ENCODE results near the gene GCNA. TPM values are rescaled to one million over a fixed set of nuclear protein-coding genes. Genes with fewer than 3 reads are reported as not detected.

The GCNA gene
- total and polyA plus RNA-seq, 10 of the 15 experiments (the other 5 are each of a cell fraction or from before 2014, with no cell fraction given) = 0.37 to 1.6 (median 0.90) TPM

DNA sequence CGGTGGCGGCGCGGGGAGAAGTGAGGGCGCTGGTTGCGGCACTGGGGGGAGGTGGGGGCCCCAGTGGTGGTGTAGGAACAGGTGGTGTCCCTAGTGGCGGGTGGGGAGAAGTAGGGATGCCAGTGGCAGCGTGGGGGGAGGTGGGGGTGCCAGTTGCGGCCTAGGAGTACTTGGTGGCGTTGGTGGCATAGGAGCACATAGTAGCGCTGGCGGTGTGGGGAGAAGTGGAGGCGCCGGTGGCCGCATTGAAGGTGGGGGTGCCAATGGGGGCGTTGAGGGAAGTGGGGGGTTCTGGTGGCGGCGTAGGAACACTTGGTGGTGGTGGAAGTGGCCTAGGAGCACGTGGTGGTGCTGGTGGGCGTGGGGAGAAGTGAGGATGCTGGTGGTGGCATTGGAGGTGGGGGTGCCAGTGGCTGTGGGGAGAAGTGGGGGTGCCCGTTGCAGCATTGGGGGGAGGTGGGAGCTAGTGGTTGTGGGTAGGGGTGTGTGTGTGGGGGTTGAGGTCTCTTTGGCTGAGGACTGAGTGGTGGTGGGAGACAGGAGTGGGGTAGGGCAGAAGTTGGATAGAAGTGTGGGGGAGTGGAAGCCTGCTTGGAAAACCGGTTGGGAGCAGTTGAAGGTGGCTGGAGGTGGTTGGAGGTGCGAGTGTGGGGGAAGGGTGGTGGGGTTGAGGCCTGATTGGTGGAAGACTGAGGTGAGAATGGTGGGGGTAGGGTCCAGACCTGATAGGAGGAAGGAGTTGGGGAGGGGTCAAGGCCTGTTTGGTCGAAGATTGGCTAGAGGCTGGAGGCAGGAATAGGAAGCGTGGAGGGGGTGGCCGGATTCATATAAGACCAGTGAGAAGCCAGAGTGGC is 1.1 kb downstream of the GCNA start:
- WGBS (ENCODE audit: insufficient coverage, insufficient replicate concordance, low lambda C conversion rate, missing lambda C conversion rate) = 61% methylated on average over 11 of the region's 26 CpGs
- FAIRE-seq (no peak), ATAC-seq (no peak), DNase-seq (ENCODE audit: low read depth, low spot score) (no peak)
- Histone ChIP-seq H3K27ac (ENCODE audit: control insufficient read depth, insufficient read depth) (no peak overlapping the region), H3K9ac (ENCODE audit: control insufficient read depth, insufficient read depth, low read length) (no peak overlapping the region), H3K36me3 (ENCODE audit: control insufficient read depth in 2 of 2, insufficient read depth in 2 of 2, low read length in 1 of 2) (no peaks in the 10 kb centered on the region; a peak in 1 of 4 replicates), H3K4me3 (no peak overlapping the region), H3K4me2 (ENCODE audit: control insufficient read depth, insufficient read depth) (no peak overlapping the region), H3K9me3 (replicated peaks; ENCODE audit: control insufficient read depth, insufficient read depth, low read length) (no peaks in the 10 kb centered on the region), H3K27me3 (replicated peaks in 1 of 2; ENCODE audit: control insufficient read depth in 2 of 2, insufficient read depth in 2 of 2, low read length in 1 of 2) (no peaks in the 10 kb centered on the region), H4K20me1 (ENCODE audit: control insufficient read depth, insufficient read depth) (no peaks in the 10 kb centered on the region), H3K4me1 (ENCODE audit: control insufficient read depth, insufficient read depth, low read length) (no peaks in the 10 kb centered on the region), H2AFZ (ENCODE audit: control insufficient read depth, low read depth, low read length) (no peak overlapping the region), H3K79me2 (ENCODE audit: control insufficient read depth, insufficient read depth, low read length) (no peaks in the 10 kb centered on the region)
- in situ Hi-C loops (cut with MboI) = no loop called here
- intact Hi-C loops (cut with micrococcal nuclease; ENCODE audit: unreplicated experiment) = no loop called here
- RAD21 ChIA-PET (ENCODE audit: unreplicated experiment) = no interaction called here
- SMC1A ChIA-PET (ENCODE audit: uncharacterized antibody, unreplicated experiment) = no interaction called here
- POLR2A ChIA-PET = no interaction called here
- no TSS peak for BruUV-seq (replicated peaks)
- CTCF ChIA-PET = no interaction called here
- TF ChIP-seq MTA3 (IDR thresholded peaks at IDR 0.05; ENCODE audit: borderline replicate concordance, low read length) (no peak), ZNF217 (IDR thresholded peaks at IDR 0.05) (no peak), NR2F1 (conservative IDR thresholded peaks at IDR 0.05) (no peak), FOXM1 (IDR thresholded peaks at IDR 0.05; ENCODE audit: low read depth, low read length) (no peak), NRF1 (conservative IDR thresholded peaks at IDR 0.05; ENCODE audit: low read depth, low read length) (no peak), CHD2 (IDR thresholded peaks at IDR 0.05; ENCODE audit: borderline replicate concordance, low read depth, low read length) (no peak), ZBED1 (IDR thresholded peaks at IDR 0.05; ENCODE audit: borderline replicate concordance) (no peak), NFYA (IDR thresholded peaks at IDR 0.05; ENCODE audit: borderline replicate concordance, low read depth, low read length) (no peak), ESRRA (IDR thresholded peaks at IDR 0.05; ENCODE audit: low read length) (no peak), MYC (IDR thresholded peaks at IDR 0.05; ENCODE audit: insufficient read depth, insufficient read length, insufficient replicate concordance, low read length, severe bottlenecking) (no peak), NBN (IDR thresholded peaks at IDR 0.05) (no peak), JUNB (IDR thresholded peaks at IDR 0.05) (no peak)
- TF ChIP-seq, protein P1, sequence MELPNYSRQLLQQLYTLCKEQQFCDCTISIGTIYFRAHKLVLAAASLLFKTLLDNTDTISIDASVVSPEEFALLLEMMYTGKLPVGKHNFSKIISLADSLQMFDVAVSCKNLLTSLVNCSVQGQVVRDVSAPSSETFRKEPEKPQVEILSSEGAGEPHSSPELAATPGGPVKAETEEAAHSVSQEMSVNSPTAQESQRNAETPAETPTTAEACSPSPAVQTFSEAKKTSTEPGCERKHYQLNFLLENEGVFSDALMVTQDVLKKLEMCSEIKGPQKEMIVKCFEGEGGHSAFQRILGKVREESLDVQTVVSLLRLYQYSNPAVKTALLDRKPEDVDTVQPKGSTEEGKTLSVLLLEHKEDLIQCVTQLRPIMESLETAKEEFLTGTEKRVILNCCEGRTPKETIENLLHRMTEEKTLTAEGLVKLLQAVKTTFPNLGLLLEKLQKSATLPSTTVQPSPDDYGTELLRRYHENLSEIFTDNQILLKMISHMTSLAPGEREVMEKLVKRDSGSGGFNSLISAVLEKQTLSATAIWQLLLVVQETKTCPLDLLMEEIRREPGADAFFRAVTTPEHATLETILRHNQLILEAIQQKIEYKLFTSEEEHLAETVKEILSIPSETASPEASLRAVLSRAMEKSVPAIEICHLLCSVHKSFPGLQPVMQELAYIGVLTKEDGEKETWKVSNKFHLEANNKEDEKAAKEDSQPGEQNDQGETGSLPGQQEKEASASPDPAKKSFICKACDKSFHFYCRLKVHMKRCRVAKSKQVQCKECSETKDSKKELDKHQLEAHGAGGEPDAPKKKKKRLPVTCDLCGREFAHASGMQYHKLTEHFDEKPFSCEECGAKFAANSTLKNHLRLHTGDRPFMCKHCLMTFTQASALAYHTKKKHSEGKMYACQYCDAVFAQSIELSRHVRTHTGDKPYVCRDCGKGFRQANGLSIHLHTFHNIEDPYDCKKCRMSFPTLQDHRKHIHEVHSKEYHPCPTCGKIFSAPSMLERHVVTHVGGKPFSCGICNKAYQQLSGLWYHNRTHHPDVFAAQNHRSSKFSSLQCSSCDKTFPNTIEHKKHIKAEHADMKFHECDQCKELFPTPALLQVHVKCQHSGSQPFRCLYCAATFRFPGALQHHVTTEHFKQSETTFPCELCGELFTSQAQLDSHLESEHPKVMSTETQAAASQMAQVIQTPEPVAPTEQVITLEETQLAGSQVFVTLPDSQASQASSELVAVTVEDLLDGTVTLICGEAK (IDR thresholded peaks at IDR 0.05; ENCODE audit: borderline replicate concordance) = no peak
- TF ChIP-seq, protein P2, sequence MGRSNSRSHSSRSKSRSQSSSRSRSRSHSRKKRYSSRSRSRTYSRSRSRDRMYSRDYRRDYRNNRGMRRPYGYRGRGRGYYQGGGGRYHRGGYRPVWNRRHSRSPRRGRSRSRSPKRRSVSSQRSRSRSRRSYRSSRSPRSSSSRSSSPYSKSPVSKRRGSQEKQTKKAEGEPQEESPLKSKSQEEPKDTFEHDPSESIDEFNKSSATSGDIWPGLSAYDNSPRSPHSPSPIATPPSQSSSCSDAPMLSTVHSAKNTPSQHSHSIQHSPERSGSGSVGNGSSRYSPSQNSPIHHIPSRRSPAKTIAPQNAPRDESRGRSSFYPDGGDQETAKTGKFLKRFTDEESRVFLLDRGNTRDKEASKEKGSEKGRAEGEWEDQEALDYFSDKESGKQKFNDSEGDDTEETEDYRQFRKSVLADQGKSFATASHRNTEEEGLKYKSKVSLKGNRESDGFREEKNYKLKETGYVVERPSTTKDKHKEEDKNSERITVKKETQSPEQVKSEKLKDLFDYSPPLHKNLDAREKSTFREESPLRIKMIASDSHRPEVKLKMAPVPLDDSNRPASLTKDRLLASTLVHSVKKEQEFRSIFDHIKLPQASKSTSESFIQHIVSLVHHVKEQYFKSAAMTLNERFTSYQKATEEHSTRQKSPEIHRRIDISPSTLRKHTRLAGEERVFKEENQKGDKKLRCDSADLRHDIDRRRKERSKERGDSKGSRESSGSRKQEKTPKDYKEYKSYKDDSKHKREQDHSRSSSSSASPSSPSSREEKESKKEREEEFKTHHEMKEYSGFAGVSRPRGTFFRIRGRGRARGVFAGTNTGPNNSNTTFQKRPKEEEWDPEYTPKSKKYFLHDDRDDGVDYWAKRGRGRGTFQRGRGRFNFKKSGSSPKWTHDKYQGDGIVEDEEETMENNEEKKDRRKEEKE (IDR thresholded peaks at IDR 0.05) = no peak
- TF ChIP-seq, protein P3, sequence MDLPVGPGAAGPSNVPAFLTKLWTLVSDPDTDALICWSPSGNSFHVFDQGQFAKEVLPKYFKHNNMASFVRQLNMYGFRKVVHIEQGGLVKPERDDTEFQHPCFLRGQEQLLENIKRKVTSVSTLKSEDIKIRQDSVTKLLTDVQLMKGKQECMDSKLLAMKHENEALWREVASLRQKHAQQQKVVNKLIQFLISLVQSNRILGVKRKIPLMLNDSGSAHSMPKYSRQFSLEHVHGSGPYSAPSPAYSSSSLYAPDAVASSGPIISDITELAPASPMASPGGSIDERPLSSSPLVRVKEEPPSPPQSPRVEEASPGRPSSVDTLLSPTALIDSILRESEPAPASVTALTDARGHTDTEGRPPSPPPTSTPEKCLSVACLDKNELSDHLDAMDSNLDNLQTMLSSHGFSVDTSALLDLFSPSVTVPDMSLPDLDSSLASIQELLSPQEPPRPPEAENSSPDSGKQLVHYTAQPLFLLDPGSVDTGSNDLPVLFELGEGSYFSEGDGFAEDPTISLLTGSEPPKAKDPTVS (IDR thresholded peaks at IDR 0.05; ENCODE audit: low read depth, low read length) = no peak
- TF ChIP-seq, protein P4, sequence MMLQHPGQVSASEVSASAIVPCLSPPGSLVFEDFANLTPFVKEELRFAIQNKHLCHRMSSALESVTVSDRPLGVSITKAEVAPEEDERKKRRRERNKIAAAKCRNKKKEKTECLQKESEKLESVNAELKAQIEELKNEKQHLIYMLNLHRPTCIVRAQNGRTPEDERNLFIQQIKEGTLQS (IDR thresholded peaks at IDR 0.05; ENCODE audit: borderline replicate concordance, extremely low read depth, low read depth, low read length) = no peak
